Bronchial epithelial cell (primary cell): Measurements from ENCODE around the gene CSAD. TPM values are rescaled to one million over a fixed set of nuclear protein-coding genes. Genes with fewer than 3 reads are reported as not detected.

Source experiments
- DNase-seq: peaks from one replicate; pipeline ENCODE4 v3.0.0-alpha.2; 2010; ENCODE audit warnings: low read depth
- FAIRE-seq: peaks from 2 replicates; lab custom pipeline; 2011; peaks lifted over from hg19 to GRCh38; lab: Jason Lieb, UNC
- H3K27me3 ChIP-seq: 2 replicates; pipeline ENCODE4 v1.5.1; 2011; ENCODE audit warnings: low read length; ENCODE audit not compliant: control insufficient read depth, insufficient read depth
- H3K36me3 ChIP-seq: 2 replicates; pipeline ENCODE4 v1.5.1; 2011; ENCODE audit warnings: low read length; ENCODE audit not compliant: control insufficient read depth, insufficient read depth
- H3K4me3 ChIP-seq: 2 replicates; pipeline ENCODE4 v1.5.1; 2011; ENCODE audit warnings: mild to moderate bottlenecking, low read depth, low read length, control low read depth
- CTCF ChIP-seq: IDR thresholded peaks from 2 replicates; pipeline ENCODE4 v1.5.1; 2011; ENCODE audit warnings: mild to moderate bottlenecking, moderate library complexity, low read length, control low read depth, inconsistent platforms; ENCODE audit not compliant: insufficient read depth, severe bottlenecking
- total RNA-seq: library from RNA; depleted of rRNA; stranded (reverse); fragments of >200 nt; gene quantifications from 2 replicates; pipeline ENCODE4 v1.2.1, GENCODE V29; 2014

The CSAD gene
- total RNA-seq, 1 donor from 2014 or later = 6.6 TPM

- Histone ChIP-seq H3K36me3 (no peaks in the 10 kb centered on the region), H3K4me3 (no peak overlapping the region), H3K27me3 (no peaks in the 10 kb centered on the region)
- TF ChIP-seq CTCF = no peak
- FAIRE-seq = no peak
- no peak for DNase-seq
Measured at GRCh38 chr12:53128780-53129569, 51.8 kb downstream of the CSAD start.

GRCh38 chr12:53127169-53127568 lies 53.6 kb downstream of the CSAD start:
- Histone ChIP-seq H3K27me3 (no peaks in the 10 kb centered on the region), H3K4me3 (no peak overlapping the region), H3K36me3 (no peaks in the 10 kb centered on the region)
- TF ChIP-seq CTCF = no peak
- DNase-seq (no peak), FAIRE-seq (no peak)

GRCh38 chr12:53124352-53124723 lies 56.4 kb downstream of the CSAD start:
- DNase-seq = no peak

GRCh38 chr12:53123578-53124351 lies 57.0 kb downstream of the CSAD start:
- FAIRE-seq (no peak), DNase-seq (peak; percentile 52)

More at GRCh38 chr12:53124352-53124723, 56.4 kb downstream of the CSAD start:
- FAIRE-seq = no peak
- no peaks in the 10 kb centered on the region for H3K27me3 ChIP-seq
- no peak overlapping the region for H3K4me3 ChIP-seq
- no peaks in the 10 kb centered on the region for H3K36me3 ChIP-seq
- no peak for TF ChIP-seq CTCF

GRCh38 chr12:53122961-53123468 lies 57.7 kb downstream of the CSAD start:
- no peaks in the 10 kb centered on the region for H3K27me3 ChIP-seq
- DNase-seq = peak; percentile 35
- H3K36me3 ChIP-seq = no peaks in the 10 kb centered on the region
- TF ChIP-seq CTCF = no peak
- peak; percentile 40 for FAIRE-seq
- H3K4me3 ChIP-seq = no peak overlapping the region

More at GRCh38 chr12:53123578-53124351, 57.0 kb downstream of the CSAD start:
- Histone ChIP-seq H3K4me3 (no peak overlapping the region), H3K27me3 (no peaks in the 10 kb centered on the region), H3K36me3 (no peaks in the 10 kb centered on the region)
- no peak for TF ChIP-seq CTCF
